Hepatocyte (in vitro differentiated cells): ENCODE measurements around the gene BHMT2.

Experiments used
- EZH2 ChIP-seq: fragments of 200-600 bp; sonication (generic); IDR thresholded peaks from 2 replicates; pipeline ENCODE4 v1.6.1; 2016; ENCODE audit warnings: antibody characterized with exemption, mild to moderate bottlenecking, borderline replicate concordance
- EZH2phosphoT487 ChIP-seq: fragments of 200-600 bp; sonication (generic); IDR thresholded peaks from one replicate; pipeline ENCODE4 v1.6.1; 2018; ENCODE audit warnings: antibody characterized with exemption, mild to moderate bottlenecking, low read depth, moderate library complexity; ENCODE audit not compliant: unreplicated experiment, severe bottlenecking
- TF ChIP-seq, protein P1 (sequence below): fragments of 200-600 bp; sonication (generic); IDR thresholded peaks from 2 replicates; pipeline ENCODE4 v1.5.1; 2016; ENCODE audit warnings: antibody characterized with exemption, mild to moderate bottlenecking; ENCODE audit not compliant: poor library complexity

DNA sequence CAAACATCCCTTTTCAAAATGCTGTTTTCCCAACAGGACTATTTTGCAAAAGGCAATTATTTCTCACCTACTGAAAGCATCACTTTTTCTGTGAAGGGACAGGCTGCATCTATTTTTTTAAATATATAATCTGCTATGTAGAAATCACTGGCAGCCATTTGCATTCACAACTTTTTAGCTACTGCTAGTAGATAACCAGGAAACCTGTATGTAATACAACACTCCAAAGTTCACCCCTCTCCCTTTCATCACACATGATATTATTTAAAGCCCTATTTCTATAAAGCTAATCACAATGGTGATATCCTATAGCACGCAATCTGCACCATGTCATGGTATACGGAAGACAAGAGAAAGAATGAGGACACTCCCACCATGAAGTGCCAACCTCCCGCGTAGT is 9.9 kb upstream of the BHMT2 start:
- TF ChIP-seq, protein P1, sequence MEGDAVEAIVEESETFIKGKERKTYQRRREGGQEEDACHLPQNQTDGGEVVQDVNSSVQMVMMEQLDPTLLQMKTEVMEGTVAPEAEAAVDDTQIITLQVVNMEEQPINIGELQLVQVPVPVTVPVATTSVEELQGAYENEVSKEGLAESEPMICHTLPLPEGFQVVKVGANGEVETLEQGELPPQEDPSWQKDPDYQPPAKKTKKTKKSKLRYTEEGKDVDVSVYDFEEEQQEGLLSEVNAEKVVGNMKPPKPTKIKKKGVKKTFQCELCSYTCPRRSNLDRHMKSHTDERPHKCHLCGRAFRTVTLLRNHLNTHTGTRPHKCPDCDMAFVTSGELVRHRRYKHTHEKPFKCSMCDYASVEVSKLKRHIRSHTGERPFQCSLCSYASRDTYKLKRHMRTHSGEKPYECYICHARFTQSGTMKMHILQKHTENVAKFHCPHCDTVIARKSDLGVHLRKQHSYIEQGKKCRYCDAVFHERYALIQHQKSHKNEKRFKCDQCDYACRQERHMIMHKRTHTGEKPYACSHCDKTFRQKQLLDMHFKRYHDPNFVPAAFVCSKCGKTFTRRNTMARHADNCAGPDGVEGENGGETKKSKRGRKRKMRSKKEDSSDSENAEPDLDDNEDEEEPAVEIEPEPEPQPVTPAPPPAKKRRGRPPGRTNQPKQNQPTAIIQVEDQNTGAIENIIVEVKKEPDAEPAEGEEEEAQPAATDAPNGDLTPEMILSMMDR = no peak
- TF ChIP-seq EZH2 (no peak), EZH2phosphoT487 (no peak)
